Natural killer cell (primary cell): ENCODE results near the gene MAPK11. TPM values are rescaled to one million over a fixed set of nuclear protein-coding genes. Genes with fewer than 3 reads are reported as not detected.

ENCODE experiments used
- ATAC-seq, 3 donors: fragments of 150-1000 bp in 2 of 3; fragments of 200-7000 bp in 1 of 3; cut with Tn5 transposase; 1 replicate in 1 of 3; 2 replicates in 2 of 3; pipeline ENCODE4 v1.10.0; 2021; ENCODE audit warnings: mild to moderate bottlenecking in 2 of 3, moderate library complexity in 2 of 3
- DNase-seq, 2 donors: peaks; one replicate each; pipeline versions ENCODE4 v3.0.0 to v3.0.0-alpha.2; 2013 to 2021; ENCODE audit warnings: mixed read lengths in 1 of 2
- H3K27ac ChIP-seq: one replicate; pipeline ENCODE4 v1.5.1; 2013; ENCODE audit warnings: mild to moderate bottlenecking, low read length
- H3K27me3 ChIP-seq: one replicate; pipeline ENCODE4 v1.6.1; 2013; ENCODE audit warnings: low read length; ENCODE audit not compliant: control insufficient read depth, insufficient read depth
- H3K36me3 ChIP-seq: one replicate; pipeline ENCODE4 v1.6.1; 2013; ENCODE audit warnings: low read length; ENCODE audit not compliant: control insufficient read depth, insufficient read depth
- H3K4me1 ChIP-seq: one replicate; pipeline ENCODE4 v1.6.1; 2013; ENCODE audit warnings: low read length; ENCODE audit not compliant: control insufficient read depth, insufficient read depth
- H3K4me3 ChIP-seq: one replicate; pipeline ENCODE4 v1.5.1; 2013; ENCODE audit warnings: low read length
- H3K9me3 ChIP-seq: one replicate; pipeline ENCODE4 v1.6.1; 2013; ENCODE audit warnings: low read length; ENCODE audit not compliant: control insufficient read depth, insufficient read depth
- H3K27ac Mint-ChIP-seq, 2 donors: one replicate each; pipeline ENCODE4 v1.8.0; 2022; ENCODE audit warnings: mild to moderate bottlenecking in 2 of 2, mixed read lengths in 2 of 2, moderate library complexity in 1 of 2
- H3K27me3 Mint-ChIP-seq, 2 donors: one replicate each; pipeline ENCODE4 v1.8.0; 2022; ENCODE audit warnings: low read depth in 2 of 2, mixed read lengths in 2 of 2
- H3K36me3 Mint-ChIP-seq: one replicate; pipeline ENCODE4 v1.8.0; 2022; ENCODE audit warnings: mixed read lengths
- H3K4me1 Mint-ChIP-seq, 2 donors: one replicate each; pipeline ENCODE4 v1.8.0; 2022; ENCODE audit warnings: mixed read lengths in 2 of 2
- H3K4me3 Mint-ChIP-seq: one replicate; pipeline ENCODE4 v1.8.0; 2022; ENCODE audit warnings: mild to moderate bottlenecking, moderate library complexity, mixed read lengths
- H3K9me3 Mint-ChIP-seq, 2 donors: one replicate each; pipeline ENCODE4 v1.8.0; 2022; ENCODE audit warnings: mixed read lengths in 2 of 2
- CTCF ChIP-seq: fragments of 200-600 bp; IDR thresholded peaks from one replicate; pipeline ENCODE4 v1.8.0; 2022; ENCODE audit warnings: antibody characterized with exemption
- WGBS: methylation state at CpG from one replicate; pipeline ENCODE4 v1.1.7; 2013; ENCODE audit warnings: missing lambda C conversion rate; ENCODE audit not compliant: insufficient coverage; 5-methylcytosine and 5-hydroxymethylcytosine counted together
- intact Hi-C: fragments of 100-400 bp; cut with micrococcal nuclease; formaldehyde crosslinking; loops from one replicate; pipeline ENCODE4 v1.14.2; 2022
- total RNA-seq, 4 donors: library from RNA; stranded (reverse); fragments of 120-200 nt in 1 of 4; gene quantifications; one replicate each; pipeline versions ENCODE4 v1.2.3 to v1.2.4, GENCODE V29; 2013 to 2022

The MAPK11 gene
- total RNA-seq, 3 donors from 2014 or later (not counting 1 experiment from before 2014, with no cell fraction given): 2.2 to 3.1 (median 2.2) TPM

- peak; percentile 39 to 82 (median 69) for ATAC-seq
- Histone ChIP-seq H3K4me1 (peaks cover 11% of the 10 kb centered on the region), H3K27ac (no peak overlapping the region), H3K9me3 (no peaks in the 10 kb centered on the region), H3K27me3 (peaks cover 4% of the 10 kb centered on the region), H3K36me3 (no peaks in the 10 kb centered on the region), H3K4me3 (no peak overlapping the region)
- H3K27me3 Mint-ChIP-seq: peaks cover 6 to 7% of the 10 kb centered on the region in 2 donors
- no peaks in the 10 kb centered on the region for H3K9me3 Mint-ChIP-seq
- WGBS: 62% methylated on average over 25 of the region's 25 CpGs
- intact Hi-C loops: loop anchor here (10.0 kb wide), 1 partner anchor 219 kb away; no protein-coding TSS in a partner anchor
- no peak for TF ChIP-seq CTCF
- no peaks in the 10 kb centered on the region for H3K36me3 Mint-ChIP-seq
- DNase-seq: peak in 1 of 2 donors; percentile 77
- H3K4me3 Mint-ChIP-seq: no peak overlapping the region
- peaks cover 4 to 6% of the 10 kb centered on the region in 2 donors for H3K4me1 Mint-ChIP-seq
- no peak overlapping the region for H3K27ac Mint-ChIP-seq
Observed at GRCh38 chr22:50276143-50276542, 6.0 kb upstream of the MAPK11 start.

GRCh38 chr22:50275181-50276055 is 5.2 kb upstream of the MAPK11 start:
- Histone ChIP-seq H3K4me3 (no peak overlapping the region), H3K9me3 (no peaks in the 10 kb centered on the region), H3K4me1 (peaks cover 18% of the 10 kb centered on the region), H3K27me3 (peaks cover 4% of the 10 kb centered on the region), H3K27ac (no peak overlapping the region), H3K36me3 (no peaks in the 10 kb centered on the region)
- Mint-ChIP-seq H3K36me3 (no peaks in the 10 kb centered on the region), H3K27me3 (peaks cover 6 to 7% of the 10 kb centered on the region in 2 donors), H3K27ac (no peak overlapping the region), H3K4me3 (no peak overlapping the region), H3K9me3 (no peaks in the 10 kb centered on the region), H3K4me1 (peaks cover 4 to 10% of the 10 kb centered on the region in 2 donors)
- ATAC-seq: no peak
- intact Hi-C loops: loop anchor here (10.0 kb wide), 1 partner anchor 219 kb away; no protein-coding TSS in a partner anchor
- 96% methylated on average over 43 of the region's 43 CpGs for WGBS
- no peak for DNase-seq
- TF ChIP-seq CTCF: no peak

- H3K27me3 Mint-ChIP-seq: peaks cover 6 to 7% of the 10 kb centered on the region in 2 donors
- intact Hi-C loops: loop anchor here (5.0 to 10.0 kb wide), 2 partner anchors 68 to 220 kb away; partner anchors contain the start of gene PPP6R2
- peaks cover 22% of the 10 kb centered on the region for H3K4me1 ChIP-seq
- peaks cover 4 to 10% of the 10 kb centered on the region in 2 donors for H3K4me1 Mint-ChIP-seq
- H3K27ac Mint-ChIP-seq: no peak overlapping the region
- DNase-seq (no peak), ATAC-seq (no peak)
- 87% methylated on average over 7 of the region's 7 CpGs for WGBS
- no peaks in the 10 kb centered on the region for H3K36me3 Mint-ChIP-seq
- no peaks in the 10 kb centered on the region for H3K9me3 Mint-ChIP-seq
- H3K36me3 ChIP-seq: no peaks in the 10 kb centered on the region
- no peak overlapping the region for H3K27ac ChIP-seq
- H3K27me3 ChIP-seq: peaks cover 4% of the 10 kb centered on the region
- no peaks in the 10 kb centered on the region for H3K9me3 ChIP-seq
- H3K4me3 ChIP-seq: no peak overlapping the region
- no peak overlapping the region for H3K4me3 Mint-ChIP-seq
- no peak for TF ChIP-seq CTCF
Observed at GRCh38 chr22:50274771-50275170, 4.6 kb upstream of the MAPK11 start.
